Smooth muscle cell (in vitro differentiated cells): ENCODE results near the gene BTBD17. TPM values are rescaled to one million over a fixed set of nuclear protein-coding genes. Genes with fewer than 3 reads are reported as not detected.

ENCODE experiments used
- DNase-seq: peaks from one replicate; lab custom pipeline; 2025; ENCODE audit not compliant: unreplicated experiment; lab: John Stamatoyannopoulos, UW
- H2AFZ ChIP-seq: fragments of 200-600 bp; sonication (generic); 2 replicates; pipeline ENCODE4 v1.6.0; 2016; ENCODE audit warnings: antibody characterized with exemption, low read depth, mild to moderate bottlenecking
- H3F3A ChIP-seq: fragments of 200-600 bp; sonication (generic); 2 replicates; pipeline ENCODE4 v1.6.0; 2017; ENCODE audit warnings: antibody characterized with exemption, low read depth
- H3K27ac ChIP-seq: fragments of 200-600 bp; sonication (generic); 2 replicates; pipeline ENCODE4 v1.5.1; 2016; ENCODE audit warnings: low read depth, mild to moderate bottlenecking
- H3K27me3 ChIP-seq: fragments of 200-600 bp; sonication (generic); 2 replicates; pipeline ENCODE4 v1.6.1; 2016; ENCODE audit warnings: low read depth, mild to moderate bottlenecking
- H3K36me3 ChIP-seq: fragments of 200-600 bp; sonication (generic); 2 replicates; pipeline ENCODE4 v1.5.1; 2016; ENCODE audit warnings: low read depth
- H3K4me1 ChIP-seq: fragments of 200-600 bp; sonication (generic); 2 replicates; pipeline ENCODE4 v1.5.1; 2016; ENCODE audit warnings: low read depth
- H3K4me2 ChIP-seq: fragments of 200-600 bp; sonication (generic); 2 replicates; pipeline ENCODE4 v1.6.0; 2016; ENCODE audit warnings: mild to moderate bottlenecking
- H3K4me3 ChIP-seq: fragments of 200-600 bp; sonication (generic); 2 replicates; pipeline ENCODE4 v1.5.1; 2016; ENCODE audit warnings: mild to moderate bottlenecking
- H3K79me2 ChIP-seq: fragments of 200-600 bp; sonication (generic); 2 replicates; pipeline ENCODE4 v1.6.0; 2016; ENCODE audit warnings: low read depth, mild to moderate bottlenecking
- H3K9ac ChIP-seq: fragments of 200-600 bp; sonication (generic); 2 replicates; pipeline ENCODE4 v1.6.0; 2016; ENCODE audit warnings: low read depth
- H3K9me3 ChIP-seq: fragments of 200-600 bp; sonication (generic); replicated peaks from 2 replicates; pipeline ENCODE4 v1.5.1; 2016; ENCODE audit warnings: low read depth
- H4K20me1 ChIP-seq: fragments of 200-600 bp; sonication (generic); 2 replicates; pipeline ENCODE4 v1.6.0; 2016; ENCODE audit warnings: low read depth
- WGBS: methylation state at CpG from one replicate; pipeline ENCODE4 v1.1.7; 2016; ENCODE audit warnings: low lambda C conversion rate; 5-methylcytosine and 5-hydroxymethylcytosine counted together
- polyA plus RNA-seq: library from polyadenylated mRNA; unstranded; fragments of >200 nt; fragmentation: Nextera tagmentation; extraction: Ambion mirVana; gene quantifications from 2 replicates; pipeline ENCODE4 v1.2.1, GENCODE V29; 2016
- total RNA-seq: library from RNA; depleted of rRNA; stranded (reverse); fragments of >200 nt; gene quantifications from 2 replicates; pipeline ENCODE4 v1.2.3, GENCODE V29; 2014
- TF ChIP-seq, protein P1 (sequence below): fragments of 200-600 bp; sonication (generic); IDR thresholded peaks from 2 replicates; pipeline ENCODE4 v1.5.1; 2017; ENCODE audit warnings: borderline replicate concordance, mild to moderate bottlenecking, antibody characterized with exemption; ENCODE audit not compliant: insufficient read depth, poor library complexity, severe bottlenecking

Gene BTBD17
- total and polyA plus RNA-seq, 2 experiments from 2014 or later, result not detected

DNA sequence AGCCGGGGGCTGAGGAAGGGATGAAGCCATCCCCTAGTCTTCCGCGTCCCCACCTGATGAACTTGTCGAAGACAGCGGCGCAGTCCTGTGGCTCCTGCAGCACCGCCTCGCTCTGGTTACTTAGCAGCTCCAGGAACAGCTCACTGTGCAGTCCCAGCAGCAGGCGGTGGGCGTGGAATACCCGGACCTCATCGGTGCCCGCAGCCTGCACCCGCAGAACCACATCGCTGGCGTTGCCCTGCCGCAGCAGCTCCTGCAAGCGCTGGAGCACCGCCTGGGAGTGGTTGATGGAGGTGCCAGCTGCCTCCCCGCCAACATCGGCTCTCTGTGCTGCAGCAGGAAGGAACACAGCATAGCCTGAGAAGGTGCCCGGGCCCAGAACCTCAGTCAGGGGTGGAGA, 1.8 kb downstream of the BTBD17 start:
- Histone ChIP-seq H3K9me3 (no peaks in the 10 kb centered on the region), H3K36me3 (no peaks in the 10 kb centered on the region), H4K20me1 (no peaks in the 10 kb centered on the region), H3K4me1 (peaks cover 14% of the 10 kb centered on the region), H3K4me3 (no peak overlapping the region), H2AFZ (no peak overlapping the region), H3K9ac (no peak overlapping the region), H3K27me3 (peaks cover 76% of the 10 kb centered on the region), H3K79me2 (no peaks in the 10 kb centered on the region), H3K27ac (no peak overlapping the region), H3K4me2 (no peak overlapping the region), H3F3A (no peaks in the 10 kb centered on the region)
- 96% methylated on average over 22 of the region's 22 CpGs for WGBS
- no peak for DNase-seq
- TF ChIP-seq, protein P1, sequence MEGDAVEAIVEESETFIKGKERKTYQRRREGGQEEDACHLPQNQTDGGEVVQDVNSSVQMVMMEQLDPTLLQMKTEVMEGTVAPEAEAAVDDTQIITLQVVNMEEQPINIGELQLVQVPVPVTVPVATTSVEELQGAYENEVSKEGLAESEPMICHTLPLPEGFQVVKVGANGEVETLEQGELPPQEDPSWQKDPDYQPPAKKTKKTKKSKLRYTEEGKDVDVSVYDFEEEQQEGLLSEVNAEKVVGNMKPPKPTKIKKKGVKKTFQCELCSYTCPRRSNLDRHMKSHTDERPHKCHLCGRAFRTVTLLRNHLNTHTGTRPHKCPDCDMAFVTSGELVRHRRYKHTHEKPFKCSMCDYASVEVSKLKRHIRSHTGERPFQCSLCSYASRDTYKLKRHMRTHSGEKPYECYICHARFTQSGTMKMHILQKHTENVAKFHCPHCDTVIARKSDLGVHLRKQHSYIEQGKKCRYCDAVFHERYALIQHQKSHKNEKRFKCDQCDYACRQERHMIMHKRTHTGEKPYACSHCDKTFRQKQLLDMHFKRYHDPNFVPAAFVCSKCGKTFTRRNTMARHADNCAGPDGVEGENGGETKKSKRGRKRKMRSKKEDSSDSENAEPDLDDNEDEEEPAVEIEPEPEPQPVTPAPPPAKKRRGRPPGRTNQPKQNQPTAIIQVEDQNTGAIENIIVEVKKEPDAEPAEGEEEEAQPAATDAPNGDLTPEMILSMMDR, result no peak

GRCh38 chr17:74358697-74359096, 3.0 kb downstream of the BTBD17 start:
- TF ChIP-seq, protein P1, result no peak
- DNase-seq, result no peak

GRCh38 chr17:74357466-74357809, 4.2 kb downstream of the BTBD17 start:
- no peak overlapping the region for H3K4me3 ChIP-seq
- TF ChIP-seq, protein P1, result no peak
- DNase-seq, result no peak
- no peak overlapping the region for H2AFZ ChIP-seq
- H3K27me3 ChIP-seq, result peaks cover 87% of the 10 kb centered on the region
- no peaks in the 10 kb centered on the region for H4K20me1 ChIP-seq
- no peak overlapping the region for H3K9ac ChIP-seq
- H3F3A ChIP-seq, result no peaks in the 10 kb centered on the region
- peaks cover 8% of the 10 kb centered on the region for H3K4me1 ChIP-seq
- H3K27ac ChIP-seq, result no peak overlapping the region
- WGBS, result 42% methylated on average over 29 of the region's 32 CpGs
- no peaks in the 10 kb centered on the region for H3K9me3 ChIP-seq
- no peaks in the 10 kb centered on the region for H3K36me3 ChIP-seq
- no peaks in the 10 kb centered on the region for H3K79me2 ChIP-seq
- H3K4me2 ChIP-seq, result no peak overlapping the region

More at GRCh38 chr17:74358697-74359096, 3.0 kb downstream of the BTBD17 start:
- no peak overlapping the region for H3K4me3 ChIP-seq
- no peak overlapping the region for H3K27ac ChIP-seq
- no peaks in the 10 kb centered on the region for H3K36me3 ChIP-seq
- H3K9ac ChIP-seq, result no peak overlapping the region
- no peaks in the 10 kb centered on the region for H3F3A ChIP-seq
- peaks cover 14% of the 10 kb centered on the region for H3K4me1 ChIP-seq
- H3K79me2 ChIP-seq, result no peaks in the 10 kb centered on the region
- no peaks in the 10 kb centered on the region for H3K9me3 ChIP-seq
- no peak overlapping the region for H2AFZ ChIP-seq
- 79% methylated on average over 9 of the region's 9 CpGs for WGBS
- no peak overlapping the region for H3K4me2 ChIP-seq
- H3K27me3 ChIP-seq, result peaks cover 87% of the 10 kb centered on the region
- no peaks in the 10 kb centered on the region for H4K20me1 ChIP-seq

DNA sequence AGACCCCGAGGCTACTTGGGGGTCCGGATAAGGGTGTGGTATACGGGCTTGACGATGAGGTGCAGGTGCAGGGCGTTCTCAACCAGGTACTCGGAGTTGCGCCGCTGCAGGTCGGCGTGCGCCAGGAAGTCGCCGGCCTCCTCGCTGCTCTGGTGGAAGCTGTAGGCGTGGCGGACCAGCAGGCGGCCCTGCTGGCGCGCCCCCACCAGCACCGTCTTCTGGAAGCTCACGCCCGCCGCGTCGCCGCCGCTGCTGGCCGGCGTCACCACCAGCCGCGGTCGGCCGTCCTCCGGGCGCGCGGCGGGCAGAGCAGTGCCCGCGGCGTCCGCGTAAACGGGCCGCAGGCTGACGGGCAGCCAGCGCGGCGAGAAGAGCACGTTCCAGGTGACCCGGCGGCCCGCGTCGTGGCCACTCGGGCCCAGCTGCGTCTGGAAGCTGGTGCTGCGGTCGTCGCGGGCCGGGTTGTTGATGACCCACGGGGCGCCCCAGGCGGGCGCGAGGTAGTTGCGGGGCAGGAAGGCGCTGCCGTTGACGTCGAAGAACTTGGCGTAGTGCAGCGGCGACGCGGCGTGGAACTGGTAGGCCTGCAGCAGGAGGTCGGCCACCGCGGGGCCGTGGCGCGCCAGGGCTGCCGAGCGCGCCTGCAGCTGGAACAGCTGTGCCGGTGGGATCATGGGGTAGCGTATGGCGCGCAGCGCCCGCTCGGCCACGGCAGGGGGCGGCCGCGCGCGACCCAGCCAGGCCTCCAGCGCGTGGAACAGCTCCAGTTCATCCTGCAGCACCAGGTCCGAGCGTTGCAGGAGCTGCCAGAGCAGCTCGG, 4.8 kb downstream of the BTBD17 start:
- Histone ChIP-seq H3K79me2 (no peaks in the 10 kb centered on the region), H3K27ac (no peak overlapping the region), H3K4me3 (no peak overlapping the region), H2AFZ (no peak overlapping the region), H3F3A (no peaks in the 10 kb centered on the region), H3K4me2 (peak overlapping the region; percentile 57), H4K20me1 (no peaks in the 10 kb centered on the region), H3K36me3 (no peaks in the 10 kb centered on the region), H3K4me1 (peaks cover 4% of the 10 kb centered on the region), H3K9ac (no peak overlapping the region), H3K9me3 (no peaks in the 10 kb centered on the region), H3K27me3 (peaks cover 88% of the 10 kb centered on the region)
- TF ChIP-seq, protein P1, result no peak
- no peak for DNase-seq
- 51% methylated on average over 102 of the region's 105 CpGs for WGBS
